ENCODE measurements around the gene CACNG8.
"Not testable (repeated sequence)": the region's sequence is repeated elsewhere in the genome, so short reads cannot be mapped to it uniquely, and the experiment has no call there.

CACNG8 gene

GRCh38 chr19:53962887-53963431 lies at the start of gene CACNG8:
CACNG8 (plus strand) TSS chr19:53962937.
- DNase-seq, result no peak

- no peak for DNase-seq
Measured at GRCh38 chr19:53915000-53915399, 47.7 kb upstream of the CACNG8 start.

- DNase-seq, result no peak
Measured at GRCh38 chr19:53916004-53916403, 46.7 kb upstream of the CACNG8 start.

- no peak for DNase-seq
Measured at GRCh38 chr19:53917356-53917755, 45.4 kb upstream of the CACNG8 start.

GRCh38 chr19:53927739-53928138 lies 35.0 kb upstream of the CACNG8 start:
- DNase-seq, result no peak

GRCh38 chr19:53936029-53936428 lies 26.7 kb upstream of the CACNG8 start:
- no peak for DNase-seq

- peak; percentile 54 for DNase-seq
Measured at GRCh38 chr19:53942001-53942786, 20.5 kb upstream of the CACNG8 start.

- DNase-seq, result no peak
Measured at GRCh38 chr19:53944416-53944815, 18.3 kb upstream of the CACNG8 start.

GRCh38 chr19:53944933-53945332 lies 17.8 kb upstream of the CACNG8 start:
- DNase-seq, result no peak

GRCh38 chr19:53945441-53945840 lies 17.3 kb upstream of the CACNG8 start:
- no peak for DNase-seq

GRCh38 chr19:53945998-53946397 lies 16.7 kb upstream of the CACNG8 start:
- no peak for DNase-seq

GRCh38 chr19:53947624-53948023 lies 15.1 kb upstream of the CACNG8 start:
- DNase-seq, result no peak

GRCh38 chr19:53948611-53949010 lies 14.1 kb upstream of the CACNG8 start:
- DNase-seq, result not testable (repeated sequence)

GRCh38 chr19:53951436-53951835 lies 11.3 kb upstream of the CACNG8 start:
- DNase-seq, result no peak

GRCh38 chr19:53951947-53952346 lies 10.8 kb upstream of the CACNG8 start:
- DNase-seq, result no peak

- DNase-seq, result no peak
Measured at GRCh38 chr19:53953383-53953782, 9.4 kb upstream of the CACNG8 start.

GRCh38 chr19:53957448-53958167 lies 5.1 kb upstream of the CACNG8 start:
- DNase-seq, result peak; percentile 26

- peak; percentile 63 for DNase-seq
Measured at GRCh38 chr19:53958168-53958571, 4.6 kb upstream of the CACNG8 start.

- DNase-seq, result no peak
Measured at GRCh38 chr19:53958823-53959757, 3.6 kb upstream of the CACNG8 start.

GRCh38 chr19:53960187-53960586 lies 2.5 kb upstream of the CACNG8 start:
- no peak for DNase-seq

- DNase-seq, result no peak
Measured at GRCh38 chr19:53960886-53961285, 1.9 kb upstream of the CACNG8 start.

GRCh38 chr19:53961523-53962356 lies 997 bp upstream of the CACNG8 start:
- no peak for DNase-seq
